ENCODE data around the gene HSPB1. TPM values are rescaled to one million over a fixed set of nuclear protein-coding genes. Genes with fewer than 3 reads are reported as not detected.
"Not testable (repeated sequence)": the region's sequence is repeated elsewhere in the genome, so short reads cannot be mapped to it uniquely, and the experiment has no call there.

HSPB1 gene
- total RNA-seq, 2 experiments from 2014 or later: 36.5 to 62.9 TPM

- H3K27me3 Mint-ChIP-seq: peaks cover 52% of the 10 kb centered on the region
- H3K4me3 Mint-ChIP-seq: no peak overlapping the region
- DNase-seq (no peak), ATAC-seq (no peak)
- H3K9me3 Mint-ChIP-seq (ENCODE audit: low read depth): no peaks in the 10 kb centered on the region
- H3K4me1 Mint-ChIP-seq: peaks cover 8% of the 10 kb centered on the region
- CTCF ChIA-PET: interaction anchor here (0.5 to 3.7 kb wide), 6 partner anchors 8 to 88 kb away, joined by 3 to 21 read pairs (median 4); no protein-coding TSS in a partner anchor
- H3K27ac Mint-ChIP-seq: no peak overlapping the region
- no peaks in the 10 kb centered on the region for H3K36me3 Mint-ChIP-seq
Measured at GRCh38 chr7:76283254-76284159, 19.0 kb upstream of the HSPB1 start.

- Mint-ChIP-seq H3K27ac (no peak overlapping the region), H3K4me3 (no peak overlapping the region), H3K36me3 (no peaks in the 10 kb centered on the region), H3K27me3 (peaks cover 35% of the 10 kb centered on the region), H3K4me1 (peaks cover 12% of the 10 kb centered on the region), H3K9me3 (ENCODE audit: low read depth) (no peaks in the 10 kb centered on the region)
- ATAC-seq: no peak
- no peak for DNase-seq
- CTCF ChIA-PET: interaction anchor here (16.0 kb wide), 1 partner anchor 25 kb away, joined by 344 read pairs; the partner anchor contains the start of gene HSPB1
Measured at GRCh38 chr7:76285604-76286374, 16.7 kb upstream of the HSPB1 start.

- Mint-ChIP-seq H3K27me3 (peaks cover 27% of the 10 kb centered on the region), H3K4me3 (no peak overlapping the region), H3K27ac (no peak overlapping the region), H3K4me1 (peaks cover 18% of the 10 kb centered on the region), H3K9me3 (ENCODE audit: low read depth) (no peaks in the 10 kb centered on the region), H3K36me3 (no peaks in the 10 kb centered on the region)
- DNase-seq (no peak), ATAC-seq (no peak)
- CTCF ChIA-PET: interaction anchor here (16.0 kb wide), 1 partner anchor 24 kb away, joined by 344 read pairs; the partner anchor contains the start of gene HSPB1
Measured at GRCh38 chr7:76286842-76287403, 15.6 kb upstream of the HSPB1 start.

- H3K27ac Mint-ChIP-seq: peak overlapping the region; percentile 84
- not testable (repeated sequence) for H3K4me3 Mint-ChIP-seq; ATAC-seq; H3K36me3 Mint-ChIP-seq; H3K27me3 Mint-ChIP-seq; DNase-seq; H3K9me3 Mint-ChIP-seq (ENCODE audit: low read depth)
- CTCF ChIA-PET: interaction anchor here (0.5 to 16.0 kb wide), 18 partner anchors 8 to 134 kb away, joined by 3 to 344 read pairs (median 5); partner anchors contain the start of gene HSPB1
- peaks cover 20% of the 10 kb centered on the region for H3K4me1 Mint-ChIP-seq
Measured at GRCh38 chr7:76290847-76291350, 11.6 kb upstream of the HSPB1 start.

- Mint-ChIP-seq H3K4me1 (peaks cover 23% of the 10 kb centered on the region), H3K27me3 (no peaks in the 10 kb centered on the region), H3K4me3 (peak overlapping the region; percentile 0), H3K9me3 (ENCODE audit: low read depth) (no peaks in the 10 kb centered on the region), H3K27ac (peak overlapping the region; percentile 84), H3K36me3 (no peaks in the 10 kb centered on the region)
- CTCF ChIA-PET: interaction anchor here (0.5 to 16.0 kb wide), 23 partner anchors 8 to 135 kb away, joined by 3 to 344 read pairs (median 4); partner anchors contain the start of gene HSPB1
- ATAC-seq: peak; percentile 96
- peak; percentile 94 for DNase-seq
Measured at GRCh38 chr7:76291351-76292212, 10.9 kb upstream of the HSPB1 start.

- H3K4me1 Mint-ChIP-seq: peaks cover 29% of the 10 kb centered on the region
- no peak for ATAC-seq
- no peaks in the 10 kb centered on the region for H3K27me3 Mint-ChIP-seq
- DNase-seq: no peak
- CTCF ChIA-PET: interaction anchor here (0.7 to 16.0 kb wide), 11 partner anchors 10 to 577 kb away, joined by 3 to 344 read pairs (median 4); partner anchors contain the start of gene HSPB1
- no peaks in the 10 kb centered on the region for H3K36me3 Mint-ChIP-seq
- no peak overlapping the region for H3K4me3 Mint-ChIP-seq
- no peaks in the 10 kb centered on the region for H3K9me3 Mint-ChIP-seq (ENCODE audit: low read depth)
- H3K27ac Mint-ChIP-seq: no peak overlapping the region
Measured at GRCh38 chr7:76292213-76292573, 10.3 kb upstream of the HSPB1 start.

- not testable (repeated sequence) for H3K27ac Mint-ChIP-seq; H3K27me3 Mint-ChIP-seq; H3K36me3 Mint-ChIP-seq; ATAC-seq; H3K4me3 Mint-ChIP-seq; H3K9me3 Mint-ChIP-seq (ENCODE audit: low read depth); DNase-seq
- peaks cover 31% of the 10 kb centered on the region for H3K4me1 Mint-ChIP-seq
- CTCF ChIA-PET: interaction anchor here (0.7 to 16.0 kb wide), 8 partner anchors 10 to 577 kb away, joined by 3 to 344 read pairs (median 4); partner anchors contain the start of gene HSPB1
Measured at GRCh38 chr7:76292911-76293310, 9.6 kb upstream of the HSPB1 start.

- no peak for DNase-seq
- CTCF ChIA-PET: interaction anchor here (16.0 kb wide), 1 partner anchor 17 kb away, joined by 344 read pairs; the partner anchor contains the start of gene HSPB1
- Mint-ChIP-seq H3K27ac (no peak overlapping the region), H3K4me1 (peaks cover 31% of the 10 kb centered on the region), H3K9me3 (ENCODE audit: low read depth) (no peaks in the 10 kb centered on the region), H3K36me3 (no peaks in the 10 kb centered on the region), H3K4me3 (no peak overlapping the region), H3K27me3 (no peaks in the 10 kb centered on the region)
- ATAC-seq: no peak
Measured at GRCh38 chr7:76293407-76293901, 9.0 kb upstream of the HSPB1 start.

- no peak overlapping the region for H3K4me3 Mint-ChIP-seq
- DNase-seq (no peak), ATAC-seq (no peak)
- H3K9me3 Mint-ChIP-seq (ENCODE audit: low read depth): no peaks in the 10 kb centered on the region
- CTCF ChIA-PET: interaction anchor here (0.5 to 16.0 kb wide), 4 partner anchors 16 to 117 kb away, joined by 3 to 344 read pairs (median 3); partner anchors contain the start of gene HSPB1
- H3K4me1 Mint-ChIP-seq: peaks cover 31% of the 10 kb centered on the region
- H3K36me3 Mint-ChIP-seq: no peaks in the 10 kb centered on the region
- H3K27ac Mint-ChIP-seq: no peak overlapping the region
- H3K27me3 Mint-ChIP-seq: no peaks in the 10 kb centered on the region
Measured at GRCh38 chr7:76294344-76295024, 8.0 kb upstream of the HSPB1 start.

GRCh38 chr7:76296743-76297740, 5.4 kb upstream of the HSPB1 start:
- Mint-ChIP-seq H3K27me3 (peaks cover 9% of the 10 kb centered on the region), H3K27ac (peak overlapping the region; percentile 20), H3K36me3 (no peaks in the 10 kb centered on the region), H3K4me1 (peaks cover 16% of the 10 kb centered on the region), H3K4me3 (no peak overlapping the region), H3K9me3 (ENCODE audit: low read depth) (no peaks in the 10 kb centered on the region)
- peak; percentile 43 for ATAC-seq
- CTCF ChIA-PET: interaction anchor here (1.0 to 16.0 kb wide), 2 partner anchors 14 to 119 kb away, joined by 3 to 344 read pairs; partner anchors contain the start of gene HSPB1
- no peak for DNase-seq
